ENCODE results near the gene ZNF57. TPM values are rescaled to one million over a fixed set of nuclear protein-coding genes. Genes with fewer than 3 reads are reported as not detected.
A peak's percentile ranks its signal among the peaks of the same experiment; 100 is the strongest.

The ZNF57 gene
- total RNA-seq, 1 donor from 2014 or later, result 7.2 TPM

DNA sequence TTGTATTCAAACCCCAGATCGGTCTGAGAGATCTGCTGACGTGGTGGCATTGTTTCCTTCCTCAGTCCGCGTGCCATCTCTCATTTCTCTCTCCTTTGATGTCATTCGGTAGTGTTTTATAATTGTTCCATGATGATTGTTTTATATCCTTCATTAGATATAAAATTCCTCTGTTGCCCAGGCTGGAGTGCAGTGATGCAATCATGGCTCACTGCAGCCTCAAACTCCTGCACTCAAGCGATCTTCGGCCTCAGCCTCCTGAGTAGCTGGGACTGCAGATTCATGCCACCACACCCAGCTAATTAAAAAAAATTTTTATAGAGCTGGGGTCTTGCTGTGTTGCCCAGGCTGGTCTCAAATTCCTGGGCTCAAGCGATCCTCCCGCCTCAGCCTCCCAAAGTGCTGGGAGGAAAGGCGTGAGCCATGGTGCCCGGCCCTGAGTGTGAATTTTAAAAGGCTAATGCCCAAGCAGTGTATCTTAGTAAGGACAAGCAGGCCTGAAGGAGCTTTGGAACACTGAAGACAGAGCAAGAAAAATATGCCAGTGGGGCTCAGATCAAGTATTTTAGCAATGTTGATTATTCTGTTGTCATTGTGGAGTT is 5.3 kb downstream of the ZNF57 start:
- no peak for DNase-seq
- H3K9me3 ChIP-seq, result no peaks in the 10 kb centered on the region
- H3K4me1 ChIP-seq, result no peaks in the 10 kb centered on the region
- intact Hi-C loops (cut with DNase I), result no loop called here
- no peak overlapping the region for H3K27ac ChIP-seq
- H3K27me3 ChIP-seq, result no peaks in the 10 kb centered on the region
- ATAC-seq, result no peak
- TF ChIP-seq, protein P1, sequence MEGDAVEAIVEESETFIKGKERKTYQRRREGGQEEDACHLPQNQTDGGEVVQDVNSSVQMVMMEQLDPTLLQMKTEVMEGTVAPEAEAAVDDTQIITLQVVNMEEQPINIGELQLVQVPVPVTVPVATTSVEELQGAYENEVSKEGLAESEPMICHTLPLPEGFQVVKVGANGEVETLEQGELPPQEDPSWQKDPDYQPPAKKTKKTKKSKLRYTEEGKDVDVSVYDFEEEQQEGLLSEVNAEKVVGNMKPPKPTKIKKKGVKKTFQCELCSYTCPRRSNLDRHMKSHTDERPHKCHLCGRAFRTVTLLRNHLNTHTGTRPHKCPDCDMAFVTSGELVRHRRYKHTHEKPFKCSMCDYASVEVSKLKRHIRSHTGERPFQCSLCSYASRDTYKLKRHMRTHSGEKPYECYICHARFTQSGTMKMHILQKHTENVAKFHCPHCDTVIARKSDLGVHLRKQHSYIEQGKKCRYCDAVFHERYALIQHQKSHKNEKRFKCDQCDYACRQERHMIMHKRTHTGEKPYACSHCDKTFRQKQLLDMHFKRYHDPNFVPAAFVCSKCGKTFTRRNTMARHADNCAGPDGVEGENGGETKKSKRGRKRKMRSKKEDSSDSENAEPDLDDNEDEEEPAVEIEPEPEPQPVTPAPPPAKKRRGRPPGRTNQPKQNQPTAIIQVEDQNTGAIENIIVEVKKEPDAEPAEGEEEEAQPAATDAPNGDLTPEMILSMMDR (IDR thresholded peaks at IDR 0.05), result no peak
- H3K4me3 ChIP-seq, result no peak overlapping the region
- no peaks in the 10 kb centered on the region for H3K36me3 ChIP-seq

DNA sequence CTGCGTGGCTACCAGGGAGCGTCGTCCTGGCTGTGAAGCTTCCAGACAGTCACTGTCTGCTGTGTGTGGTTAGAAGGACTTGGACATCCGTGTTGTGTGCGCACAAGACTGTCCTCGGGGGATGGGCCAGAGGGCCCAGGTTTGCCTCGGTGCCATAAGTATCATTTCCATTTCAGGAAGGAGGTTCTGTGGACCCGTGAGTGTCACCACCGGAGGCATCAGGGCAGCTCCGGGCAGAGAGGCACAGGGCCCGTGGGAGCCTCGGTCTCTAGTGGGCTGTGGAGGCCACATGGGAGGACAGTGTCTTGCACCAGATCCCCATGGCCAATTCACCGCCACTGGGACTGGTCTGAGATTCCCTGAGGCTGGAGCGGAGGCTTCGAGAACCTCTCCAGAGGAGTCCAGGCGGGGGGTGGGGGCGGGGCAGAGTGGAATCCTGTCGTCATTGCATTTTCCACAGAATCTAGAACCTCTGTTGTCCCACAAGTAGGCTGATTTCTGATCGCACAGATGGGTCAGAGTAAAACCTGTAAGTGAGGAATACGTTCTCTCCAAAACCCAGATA is 6.0 kb downstream of the ZNF57 start:
- H3K36me3 ChIP-seq, result no peaks in the 10 kb centered on the region
- no peaks in the 10 kb centered on the region for H3K27me3 ChIP-seq
- no peak overlapping the region for H3K4me3 ChIP-seq
- H3K9me3 ChIP-seq, result no peaks in the 10 kb centered on the region
- DNase-seq (no peak), ATAC-seq (no peak)
- no peaks in the 10 kb centered on the region for H3K4me1 ChIP-seq
- TF ChIP-seq, protein P1 (IDR thresholded peaks at IDR 0.05), result no peak
- intact Hi-C loops (cut with DNase I), result no loop called here
- no peak overlapping the region for H3K27ac ChIP-seq

- Histone ChIP-seq H3K36me3 (peaks cover 20% of the 10 kb centered on the region), H3K27me3 (no peaks in the 10 kb centered on the region), H3K9me3 (no peaks in the 10 kb centered on the region), H3K4me3 (no peak overlapping the region), H3K4me1 (no peaks in the 10 kb centered on the region), H3K27ac (no peak overlapping the region)
- no peak for DNase-seq
- ATAC-seq, result no peak
- intact Hi-C loops (cut with DNase I), result no loop called here
- TF ChIP-seq, protein P1 (IDR thresholded peaks at IDR 0.05), result no peak
These were observed 11.6 kb downstream of the ZNF57 start for GRCh38 chr19:2912306-2912705.

GRCh38 chr19:2917275-2918184 is 16.8 kb downstream of the ZNF57 start:
- intact Hi-C loops (cut with DNase I), result no loop called here
- no peak overlapping the region for H3K4me3 ChIP-seq
- no peaks in the 10 kb centered on the region for H3K27me3 ChIP-seq
- TF ChIP-seq, protein P1 (IDR thresholded peaks at IDR 0.05), result no peak
- ATAC-seq (no peak), DNase-seq (no peak)
- H3K27ac ChIP-seq, result no peak overlapping the region
- H3K4me1 ChIP-seq, result no peaks in the 10 kb centered on the region
- no peaks in the 10 kb centered on the region for H3K9me3 ChIP-seq
- peaks cover 34% of the 10 kb centered on the region for H3K36me3 ChIP-seq

DNA sequence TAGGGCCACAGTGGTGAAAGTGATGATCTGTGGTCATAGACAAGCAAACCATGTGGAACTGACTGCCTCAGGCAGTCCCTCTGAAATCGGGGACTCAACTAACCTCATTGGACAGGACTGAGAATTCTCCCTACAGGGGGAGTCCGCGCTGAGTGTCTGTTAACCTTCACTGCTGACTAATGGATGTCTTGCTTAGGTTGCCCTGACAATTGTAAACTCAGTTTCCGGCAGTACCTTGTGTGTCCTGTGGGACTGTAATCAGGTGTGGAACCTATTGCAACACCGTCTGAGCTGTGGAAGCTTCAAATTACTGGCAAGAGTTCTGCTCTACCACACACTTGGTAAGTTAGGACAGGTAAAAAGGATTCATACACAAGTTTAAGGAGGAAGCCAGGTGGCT is 22.3 kb downstream of the ZNF57 start:
- DNase-seq (no peak), ATAC-seq (peak; percentile 67)
- Histone ChIP-seq H3K4me1 (no peaks in the 10 kb centered on the region), H3K27me3 (no peaks in the 10 kb centered on the region), H3K27ac (peak overlapping the region; percentile 53), H3K4me3 (no peak overlapping the region), H3K36me3 (peaks cover 8% of the 10 kb centered on the region), H3K9me3 (no peaks in the 10 kb centered on the region)
- TF ChIP-seq, protein P1 (IDR thresholded peaks at IDR 0.05), result no peak
- intact Hi-C loops (cut with DNase I), result no loop called here

Measured in upper lobe of right lung (tissue), 1 donor.